ENCODE results near the gene MAB21L2. TPM values are rescaled to one million over a fixed set of nuclear protein-coding genes. Genes with fewer than 3 reads are reported as not detected.

Gene MAB21L2
- total RNA-seq, 1 donor from 2014 or later: 0.10 TPM

- DNase-seq: no peak
Measured at GRCh38 chr4:150619042-150619441, 37.1 kb downstream of the MAB21L2 start.

DNA sequence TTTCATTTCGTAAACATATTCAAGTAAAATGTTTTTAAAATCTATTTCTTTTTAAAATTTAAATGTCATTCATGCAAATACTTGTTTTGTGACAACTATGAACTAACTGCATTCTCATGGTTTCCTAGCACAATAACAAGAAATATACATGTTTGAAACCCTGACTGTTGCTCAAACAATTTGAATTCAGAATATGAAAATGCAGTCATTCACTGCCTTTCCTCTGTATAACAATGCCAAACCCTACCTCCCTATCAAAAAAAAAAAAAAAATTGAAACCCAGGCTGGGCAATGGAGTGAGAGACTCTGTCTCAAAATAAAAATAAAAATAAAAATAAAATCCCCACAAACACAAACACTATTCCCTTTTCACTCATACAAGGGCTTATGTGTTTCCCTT, 42.1 kb downstream of the MAB21L2 start:
- DNase-seq: no peak

- no peak for DNase-seq
Measured at GRCh38 chr4:150625033-150625432, 43.1 kb downstream of the MAB21L2 start.

DNA sequence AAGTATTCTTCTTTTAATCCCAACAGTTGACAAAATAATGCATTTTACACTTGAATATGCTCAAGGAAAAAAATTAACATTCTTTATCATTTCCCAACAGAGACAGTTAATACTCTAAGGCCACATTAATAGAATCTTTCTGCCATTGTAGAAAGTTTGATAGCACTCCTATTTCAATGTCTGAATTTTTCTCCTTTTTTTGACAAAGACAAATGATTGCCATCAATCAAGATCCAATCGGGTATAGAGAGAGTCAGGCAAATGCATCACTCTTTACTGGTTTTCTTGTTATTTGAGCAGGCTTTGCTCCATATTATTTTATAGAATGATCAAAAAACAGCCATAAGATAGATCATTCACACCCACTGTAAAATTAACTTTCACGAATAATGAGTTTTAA, 46.1 kb downstream of the MAB21L2 start:
- DNase-seq: no peak

GRCh38 chr4:150632639-150633038, 50.7 kb downstream of the MAB21L2 start:
- no peak for DNase-seq
